Calu3 (cell line): ENCODE measurements around the gene MIPEP. TPM values are rescaled to one million over a fixed set of nuclear protein-coding genes. Genes with fewer than 3 reads are reported as not detected.

Experiments
- BruUV-seq: library from RNA; stranded (reverse); fragments of 400-500 nt; replicated peaks from 2 replicates; lab custom pipeline; 2021; lab: Mats Ljungman, UMichigan
- CTCF ChIA-PET: fragments of 300-600 bp; sonication (Branson Sonifier 250); formaldehyde crosslinking; loops from one replicate; lab custom pipeline; 2022; ENCODE audit warnings: antibody characterized with exemption; lab: Charles Lee
- DNase-seq: peaks from one replicate; pipeline ENCODE4 v3.0.0; 2022
- H3K27ac Mint-ChIP-seq: one replicate; pipeline ENCODE4 v1.8.0; 2022; ENCODE audit warnings: mixed read lengths; ENCODE audit not compliant: unreplicated experiment
- H3K27me3 Mint-ChIP-seq: one replicate; pipeline ENCODE4 v1.8.0; 2022; ENCODE audit warnings: mixed read lengths; ENCODE audit not compliant: unreplicated experiment
- H3K36me3 Mint-ChIP-seq: one replicate; pipeline ENCODE4 v1.8.0; 2022; ENCODE audit warnings: mild to moderate bottlenecking, moderate library complexity, mixed read lengths; ENCODE audit not compliant: insufficient read depth, unreplicated experiment
- H3K4me1 Mint-ChIP-seq: one replicate; pipeline ENCODE4 v1.8.0; 2022; ENCODE audit warnings: mild to moderate bottlenecking, low read depth, mixed read lengths; ENCODE audit not compliant: unreplicated experiment
- H3K4me3 Mint-ChIP-seq: one replicate; pipeline ENCODE4 v1.8.0; 2022; ENCODE audit warnings: mild to moderate bottlenecking, low read depth, moderate library complexity, mixed read lengths; ENCODE audit not compliant: unreplicated experiment
- H3K9me3 Mint-ChIP-seq: one replicate; pipeline ENCODE4 v1.8.0; 2022; ENCODE audit warnings: low read depth, mixed read lengths; ENCODE audit not compliant: unreplicated experiment
- CTCF ChIP-seq: fragments of 200-600 bp; IDR thresholded peaks from one replicate; pipeline ENCODE4 v1.8.0; 2022; ENCODE audit warnings: antibody characterized with exemption; ENCODE audit not compliant: unreplicated experiment
- intact Hi-C: fragments of 100-400 bp; cut with micrococcal nuclease; formaldehyde crosslinking; loops from one replicate; pipeline ENCODE4 v1.10.0; 2022; ENCODE audit not compliant: unreplicated experiment
- total RNA-seq: library from RNA; stranded (reverse); gene quantifications from 2 replicates; pipeline ENCODE4 v1.2.3, GENCODE V29; 2022

MIPEP gene
- total RNA-seq, 1 experiment from 2014 or later, result 25.2 TPM

- DNase-seq, result peak; percentile 12
- intact Hi-C loops, result loop anchor here (10.0 kb wide), 2 partner anchors 119 to 239 kb away; no protein-coding TSS in a partner anchor
- Mint-ChIP-seq H3K36me3 (no peaks in the 10 kb centered on the region), H3K9me3 (no peaks in the 10 kb centered on the region), H3K27me3 (no peaks in the 10 kb centered on the region), H3K27ac (no peak overlapping the region), H3K4me1 (no peaks in the 10 kb centered on the region), H3K4me3 (no peak overlapping the region)
- CTCF ChIA-PET, result no interaction called here
- BruUV-seq, result no TSS peak
- TF ChIP-seq CTCF, result no peak
Measured at GRCh38 chr13:23703246-23703860, 185.8 kb downstream of the MIPEP start.

GRCh38 chr13:23701636-23702035 is 187.6 kb downstream of the MIPEP start:
- no TSS peak for BruUV-seq
- Mint-ChIP-seq H3K9me3 (no peaks in the 10 kb centered on the region), H3K27me3 (no peaks in the 10 kb centered on the region), H3K36me3 (no peaks in the 10 kb centered on the region), H3K4me3 (no peak overlapping the region), H3K27ac (no peak overlapping the region), H3K4me1 (no peaks in the 10 kb centered on the region)
- CTCF ChIA-PET, result no interaction called here
- intact Hi-C loops, result loop anchor here (10.0 kb wide), 2 partner anchors 117 to 237 kb away; no protein-coding TSS in a partner anchor
- no peak for DNase-seq
- no peak for TF ChIP-seq CTCF

- no peaks in the 10 kb centered on the region for H3K27me3 Mint-ChIP-seq
- CTCF ChIA-PET, result no interaction called here
- H3K36me3 Mint-ChIP-seq, result no peaks in the 10 kb centered on the region
- no peaks in the 10 kb centered on the region for H3K4me1 Mint-ChIP-seq
- H3K9me3 Mint-ChIP-seq, result no peaks in the 10 kb centered on the region
- H3K4me3 Mint-ChIP-seq, result no peak overlapping the region
- BruUV-seq, result no TSS peak
- intact Hi-C loops, result loop anchor here (10.0 kb wide), 2 partner anchors 116 to 236 kb away; no protein-coding TSS in a partner anchor
- no peak for DNase-seq
- TF ChIP-seq CTCF, result no peak
- no peak overlapping the region for H3K27ac Mint-ChIP-seq
Measured at GRCh38 chr13:23701186-23701585, 188.0 kb downstream of the MIPEP start.

GRCh38 chr13:23699271-23699670 is 189.9 kb downstream of the MIPEP start:
- no peaks in the 10 kb centered on the region for H3K27me3 Mint-ChIP-seq
- H3K27ac Mint-ChIP-seq, result no peak overlapping the region
- H3K9me3 Mint-ChIP-seq, result no peaks in the 10 kb centered on the region
- intact Hi-C loops, result no loop called here
- no peak overlapping the region for H3K4me3 Mint-ChIP-seq
- BruUV-seq, result no TSS peak
- H3K4me1 Mint-ChIP-seq, result no peaks in the 10 kb centered on the region
- CTCF ChIA-PET, result no interaction called here
- no peak for TF ChIP-seq CTCF
- H3K36me3 Mint-ChIP-seq, result no peaks in the 10 kb centered on the region
- no peak for DNase-seq
